SIG-M5 treated with dmso at 0.1 percent for 504 hours (cell line): ENCODE data around the gene CDKL1.
A peak's percentile ranks its signal among the peaks of the same experiment; 100 is the strongest.
"Not testable (repeated sequence)": the region's sequence is repeated elsewhere in the genome, so short reads cannot be mapped to it uniquely, and the experiment has no call there.

Experiments used
- DNase-seq: peaks from one replicate; lab custom pipeline; 2025; ENCODE audit not compliant: unreplicated experiment; lab: John Stamatoyannopoulos, UW

Gene CDKL1

GRCh38 chr14:50335989-50336824 lies 60.5 kb downstream of the CDKL1 start:
- no peak for DNase-seq

GRCh38 chr14:50335389-50335788 lies 61.3 kb downstream of the CDKL1 start:
- no peak for DNase-seq

GRCh38 chr14:50334211-50334610 lies 62.5 kb downstream of the CDKL1 start:
- DNase-seq, result no peak

GRCh38 chr14:50333014-50333509 lies 63.6 kb downstream of the CDKL1 start:
- no peak for DNase-seq

- no peak for DNase-seq
These were observed 65.1 kb downstream of the CDKL1 start for GRCh38 chr14:50331596-50331995.

GRCh38 chr14:50321009-50321660 lies 75.5 kb downstream of the CDKL1 start:
- DNase-seq, result peak; percentile 92

GRCh38 chr14:50320283-50320682 lies 76.4 kb downstream of the CDKL1 start:
- DNase-seq, result no peak

GRCh38 chr14:50319721-50320120 lies 77.0 kb downstream of the CDKL1 start:
- no peak for DNase-seq

GRCh38 chr14:50319293-50319692 lies 77.4 kb downstream of the CDKL1 start:
- DNase-seq, result peak; percentile 12

GRCh38 chr14:50318031-50318626 lies 78.6 kb downstream of the CDKL1 start:
- DNase-seq, result peak; percentile 12

GRCh38 chr14:50314098-50314497 lies 82.6 kb downstream of the CDKL1 start:
- DNase-seq, result not testable (repeated sequence)

GRCh38 chr14:50312734-50313054 lies 84.0 kb downstream of the CDKL1 start:
- peak; percentile 68 for DNase-seq

- DNase-seq, result peak; percentile 86
These were observed 84.5 kb downstream of the CDKL1 start, which contains the start of the genes DMAC2L and L2HGDH for GRCh38 chr14:50311972-50312733. DMAC2L (plus strand) TSS chr14:50312324; CDS start chr14:50321488, 9,164 bp downstream. L2HGDH (minus strand) TSS chr14:50312229; CDS start chr14:50312150, 79 bp downstream.

GRCh38 chr14:50311337-50311971 lies 85.2 kb downstream of the CDKL1 start:
- DNase-seq, result peak; percentile 71

GRCh38 chr14:50310445-50310844 lies 86.2 kb downstream of the CDKL1 start:
- DNase-seq, result no peak

- no peak for DNase-seq
These were observed 88.2 kb downstream of the CDKL1 start for GRCh38 chr14:50308363-50308915.

- DNase-seq, result peak; percentile 93
These were observed 92.8 kb downstream of the CDKL1 start for GRCh38 chr14:50303744-50304471.

GRCh38 chr14:50301914-50302313 lies 94.8 kb downstream of the CDKL1 start:
- DNase-seq, result no peak

GRCh38 chr14:50299585-50299984 lies 97.1 kb downstream of the CDKL1 start:
- no peak for DNase-seq

- DNase-seq, result no peak
These were observed 106.4 kb downstream of the CDKL1 start for GRCh38 chr14:50290306-50290705.
